Activated CD4-positive, CD25-positive, alpha-beta regulatory T cell (primary cell): ENCODE data around the gene ABCC3.

ENCODE experiments used
- DNase-seq, 4 experiments: peaks; one replicate each; lab custom pipeline; 2025; lab: John Stamatoyannopoulos, UW

Gene ABCC3

DNA sequence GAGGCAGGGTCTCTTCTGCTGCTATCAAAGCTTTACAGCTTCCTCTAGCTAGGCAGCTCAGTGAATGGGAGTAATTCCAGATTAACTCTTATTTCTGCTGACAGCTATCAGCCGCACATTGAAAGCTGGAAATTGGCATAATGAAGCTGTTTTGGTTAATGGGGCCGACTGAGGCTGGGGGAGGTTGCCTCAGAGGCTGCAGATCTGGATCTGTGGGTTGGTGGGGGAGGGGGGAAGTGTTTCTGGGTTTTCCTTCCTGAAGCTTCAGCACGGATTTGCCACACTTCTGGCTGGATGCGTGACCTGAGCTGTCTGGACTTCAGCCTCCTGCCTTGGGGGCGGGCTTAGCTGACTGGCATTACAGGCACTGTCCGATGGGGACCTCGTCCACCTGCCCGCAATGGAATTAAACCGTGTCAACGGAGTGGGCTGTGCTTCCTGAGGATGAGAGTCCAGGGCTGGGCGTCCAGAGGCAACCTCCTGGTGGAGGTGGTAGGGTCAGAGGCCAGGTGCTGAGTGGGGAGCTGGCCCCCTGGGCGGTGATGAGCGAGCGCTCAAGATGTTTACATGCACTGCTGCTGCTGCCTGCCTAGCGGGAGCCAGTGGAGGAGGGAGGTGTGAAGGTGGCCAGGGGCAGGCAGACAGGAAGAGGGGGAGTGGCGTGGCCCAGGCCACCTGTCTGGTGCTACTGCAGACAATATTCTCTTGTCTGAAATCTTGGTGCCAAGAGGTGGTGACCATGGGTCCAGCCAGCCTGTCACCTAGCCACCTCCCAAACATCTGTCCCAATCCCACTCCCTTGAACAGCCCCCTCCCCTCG lies 6.7 kb upstream of the ABCC3 start:
- no peak for DNase-seq

DNA sequence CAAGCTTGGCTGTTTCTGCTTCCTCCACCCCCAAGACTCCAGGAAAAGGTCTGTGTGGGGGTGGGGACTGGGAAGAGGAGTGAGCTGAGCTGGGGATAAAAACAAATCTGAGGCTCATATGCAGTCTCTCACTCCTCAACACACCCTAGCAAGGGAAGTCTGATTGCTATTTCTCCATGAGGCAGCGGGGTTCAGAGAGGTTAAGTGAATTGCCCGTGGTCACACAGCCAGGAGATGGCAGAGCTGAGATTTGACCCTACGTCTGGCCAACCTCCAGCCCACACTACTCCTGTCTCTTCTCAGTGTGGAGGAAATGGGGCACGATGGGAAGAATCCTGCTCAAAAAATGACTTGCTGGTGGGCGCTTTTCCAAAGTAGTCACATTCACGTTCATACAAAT lies 4.8 kb upstream of the ABCC3 start:
- DNase-seq = no peak

DNA sequence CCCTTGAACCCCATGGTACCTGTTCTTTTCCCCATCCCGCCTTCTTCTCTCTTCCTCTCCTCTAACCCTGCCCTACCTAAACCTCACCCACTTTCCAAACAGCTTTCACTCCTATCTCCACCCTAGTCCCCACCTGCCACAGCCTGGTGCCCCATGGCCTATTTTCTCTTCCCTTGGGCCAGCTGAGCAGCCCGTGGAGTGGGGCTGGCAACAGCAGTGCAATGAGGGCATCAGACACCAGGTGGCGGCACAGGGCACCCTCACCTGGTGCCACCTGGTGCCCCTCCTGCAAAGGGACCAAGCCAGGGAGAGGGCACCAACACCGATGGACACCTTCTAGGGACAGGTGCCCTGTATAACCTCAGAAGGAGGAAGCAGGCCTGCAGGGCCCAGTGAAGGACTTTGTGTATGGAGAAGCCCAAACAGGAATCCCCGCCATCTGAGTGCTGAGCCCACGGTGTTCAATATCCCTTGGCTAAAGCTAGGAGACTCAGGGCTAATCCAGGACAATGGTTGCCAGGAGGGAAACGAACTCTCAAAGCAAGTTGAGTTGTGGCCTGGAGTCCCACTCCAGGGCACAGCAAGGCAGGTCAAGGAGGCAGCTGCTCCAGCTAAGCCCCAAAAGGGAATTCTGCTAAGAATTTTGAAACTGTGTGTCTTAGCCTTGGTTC lies 4.0 kb upstream of the ABCC3 start:
- peak; percentile 25 to 46 (median 32) for DNase-seq

DNA sequence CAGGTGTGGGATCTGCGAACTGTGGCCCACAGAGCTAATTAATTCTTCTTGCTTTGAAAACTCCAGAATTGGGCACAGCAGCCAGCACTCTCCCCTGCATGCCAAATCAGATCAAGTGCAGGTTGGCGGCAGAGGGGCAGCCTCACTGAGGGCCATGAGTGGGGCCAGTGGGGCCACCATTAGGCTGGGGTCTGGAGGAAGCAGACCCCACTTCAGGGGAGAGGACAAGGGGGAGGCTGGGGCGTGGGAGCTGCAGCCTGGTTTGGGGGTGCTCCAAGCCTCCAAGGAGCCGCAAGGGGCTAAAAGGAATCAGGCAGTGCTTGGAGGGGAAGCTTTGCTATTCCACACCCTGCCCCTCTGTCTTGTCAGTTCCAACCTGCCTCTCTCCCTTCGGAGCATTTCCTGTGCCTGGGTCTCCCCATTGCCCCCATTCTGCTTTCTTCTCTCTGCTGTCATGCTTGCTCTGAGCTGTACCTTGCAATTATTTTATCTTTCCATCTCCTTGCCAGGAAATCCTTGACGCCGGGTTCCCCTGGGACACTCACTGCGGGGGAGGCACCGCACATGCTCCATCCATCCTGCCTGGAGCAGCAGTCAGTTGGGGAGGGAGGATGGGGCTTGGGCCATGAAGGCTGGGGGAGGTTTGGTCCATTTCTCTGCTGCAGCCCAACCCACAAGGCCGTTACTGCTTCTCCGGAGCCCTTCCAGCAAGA lies 3.3 kb upstream of the ABCC3 start:
- no peak for DNase-seq

DNA sequence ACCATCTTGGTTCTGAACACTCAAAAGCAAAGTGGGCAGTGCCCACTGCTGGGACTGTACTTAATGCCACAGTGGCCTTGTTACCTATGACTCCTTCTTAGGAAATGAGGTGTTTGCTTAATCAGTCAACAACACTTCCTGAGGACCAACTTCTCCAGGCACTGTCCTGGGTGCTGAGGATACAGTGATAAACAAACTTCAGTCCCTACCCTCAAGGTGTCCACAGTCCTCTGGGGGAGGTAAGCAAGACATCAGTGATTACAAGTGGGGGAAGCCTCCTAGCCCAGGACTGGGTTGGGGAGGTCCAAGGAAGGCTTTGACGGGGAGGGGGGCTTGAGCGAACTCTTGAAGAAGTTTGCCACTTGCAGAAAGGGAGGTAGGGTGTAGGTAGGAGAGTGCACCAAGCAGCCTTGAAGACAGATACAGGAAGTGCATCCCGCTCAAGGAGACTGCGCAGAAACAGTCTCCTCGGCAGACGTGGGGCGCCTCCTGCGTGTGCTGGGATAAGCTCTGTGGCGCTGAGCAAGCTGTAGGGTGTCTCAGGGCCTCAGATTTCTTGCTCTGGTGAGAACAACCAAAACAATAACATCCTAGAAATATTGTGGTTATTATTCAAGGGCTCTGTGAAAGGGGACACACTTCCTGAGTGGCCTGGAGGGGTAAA lies 2.6 kb upstream of the ABCC3 start:
- DNase-seq = no peak

DNA sequence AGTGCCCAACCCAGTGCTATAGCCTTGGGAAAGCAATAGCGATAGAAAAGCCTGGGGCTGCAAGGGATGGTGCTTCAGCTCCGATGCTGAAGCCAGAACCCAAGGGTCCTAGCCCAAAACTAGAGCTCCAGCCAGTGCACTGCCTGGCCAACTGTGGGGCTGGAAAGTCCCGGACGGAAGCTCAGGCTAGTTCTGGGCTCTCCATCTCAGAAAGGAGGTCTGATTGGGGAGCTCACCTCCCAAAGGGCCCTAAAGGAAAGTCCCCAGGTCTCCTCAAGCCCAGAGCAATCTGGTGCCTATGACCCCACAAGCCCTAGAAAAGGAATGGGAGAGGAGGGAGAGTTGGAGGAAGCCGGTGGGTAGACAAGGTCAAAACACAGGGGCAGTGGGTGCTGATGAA lies 2.0 kb upstream of the ABCC3 start:
- no peak for DNase-seq

DNA sequence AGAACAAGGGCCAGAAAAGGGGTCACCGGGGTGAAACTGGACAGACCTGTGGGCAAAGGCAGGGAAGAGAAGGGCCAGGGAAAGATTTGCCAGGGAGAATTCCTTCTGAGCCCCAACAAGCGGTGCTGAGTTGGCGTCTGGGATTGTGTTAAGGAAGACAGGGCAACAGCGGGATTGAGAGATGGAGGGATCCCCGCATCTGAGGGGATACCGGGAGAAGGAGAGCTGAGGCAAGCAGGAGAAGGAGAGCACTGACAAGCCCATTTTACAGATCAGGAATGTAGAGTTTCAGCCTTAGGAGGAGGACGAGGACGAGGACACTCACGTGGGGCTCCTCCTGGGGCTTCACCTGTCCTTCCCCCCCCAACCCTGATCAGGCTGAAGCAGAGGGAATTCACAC lies 998 bp upstream of the ABCC3 start:
- no peak for DNase-seq

DNA sequence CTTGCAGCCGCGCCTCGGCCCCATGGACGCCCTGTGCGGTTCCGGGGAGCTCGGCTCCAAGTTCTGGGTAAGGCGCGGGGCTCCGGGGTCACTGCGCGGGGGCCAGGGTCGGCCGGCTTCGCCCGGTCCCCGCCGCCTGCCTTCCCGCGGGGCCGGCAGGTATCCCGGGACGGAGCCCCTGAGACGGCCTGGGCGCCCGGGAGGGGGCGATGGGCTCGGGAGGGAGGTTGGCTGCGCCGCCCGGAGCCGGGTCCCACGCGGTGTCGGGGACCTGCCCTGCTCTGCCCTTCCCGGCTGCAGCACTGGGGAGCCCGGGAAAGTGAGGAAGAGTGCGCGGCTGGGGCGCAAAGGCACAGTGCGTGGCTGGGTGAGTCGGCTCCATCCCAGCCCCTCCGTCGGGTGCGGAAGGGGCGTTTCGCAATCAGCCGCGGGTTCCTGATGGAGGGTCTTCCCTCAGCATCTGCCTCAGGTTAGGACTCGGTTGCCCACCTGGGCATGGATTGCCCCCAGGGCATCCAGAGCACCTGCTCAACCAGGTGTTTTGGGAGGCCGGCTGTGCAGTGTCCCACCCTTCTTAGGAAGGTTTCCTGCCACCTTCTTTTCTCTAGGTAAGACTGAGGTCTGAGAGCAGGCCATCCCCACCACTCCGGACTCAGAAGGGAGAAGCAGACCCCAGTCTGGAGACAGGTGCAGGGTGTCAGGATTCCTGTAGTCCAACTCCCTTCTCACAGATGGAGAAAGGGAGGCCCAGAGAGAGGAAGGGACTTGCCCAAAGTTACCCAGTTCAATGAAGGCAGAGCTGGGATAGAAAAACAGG lies 442 bp downstream of the ABCC3 start:
- no peak for DNase-seq

DNA sequence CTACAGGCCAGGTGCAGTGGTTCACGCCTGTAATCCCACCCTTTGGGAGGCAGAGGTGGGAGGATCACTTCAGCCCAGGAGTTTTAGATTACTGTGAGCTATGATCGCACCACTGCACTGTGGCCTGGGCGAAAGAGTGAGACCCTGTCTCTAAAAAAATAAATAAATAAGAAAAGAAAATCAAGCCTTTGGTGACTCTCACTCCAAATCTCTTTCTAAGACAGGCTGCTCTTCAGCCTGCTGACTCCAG lies 976 bp downstream of the ABCC3 start:
- DNase-seq = no peak

DNA sequence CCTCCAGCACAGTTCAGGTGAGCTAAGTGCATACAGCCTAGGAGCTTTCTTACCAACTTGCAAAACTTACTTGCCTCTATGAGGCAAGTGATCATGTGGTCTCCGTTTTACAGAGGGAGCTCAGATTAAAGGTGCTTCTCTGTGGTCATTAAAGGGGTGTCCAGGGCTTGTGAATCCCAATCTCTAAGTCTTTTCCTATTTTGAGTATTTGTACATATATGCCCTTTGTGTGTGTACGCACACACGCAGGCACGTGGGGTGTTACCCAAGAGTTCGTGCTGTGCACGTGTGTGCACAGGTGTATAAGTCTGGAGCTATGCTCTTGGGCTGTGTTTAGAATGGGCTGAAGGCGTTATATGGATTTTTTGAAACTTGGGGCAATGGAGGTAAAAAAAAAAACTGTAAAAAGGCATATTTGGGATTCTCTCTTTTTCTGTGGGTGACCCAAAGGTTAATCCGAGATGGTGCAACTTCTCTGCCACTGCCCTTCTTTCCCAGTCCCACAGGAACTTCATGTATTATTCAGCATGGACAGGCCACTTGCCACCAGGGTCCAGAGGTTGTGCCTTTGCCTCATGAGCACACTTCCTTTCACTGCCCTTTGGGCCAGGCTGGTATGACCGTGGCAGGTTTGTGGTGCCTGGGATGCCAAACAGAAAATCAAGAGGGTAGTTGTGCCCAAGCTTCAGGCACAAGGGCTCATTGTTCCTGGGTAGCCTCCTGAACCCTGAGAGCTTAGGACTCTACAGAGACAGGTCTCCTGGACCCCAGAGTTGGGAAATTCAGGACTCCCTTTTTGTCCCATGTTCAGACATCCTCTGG lies 1.5 kb downstream of the ABCC3 start:
- no peak for DNase-seq

DNA sequence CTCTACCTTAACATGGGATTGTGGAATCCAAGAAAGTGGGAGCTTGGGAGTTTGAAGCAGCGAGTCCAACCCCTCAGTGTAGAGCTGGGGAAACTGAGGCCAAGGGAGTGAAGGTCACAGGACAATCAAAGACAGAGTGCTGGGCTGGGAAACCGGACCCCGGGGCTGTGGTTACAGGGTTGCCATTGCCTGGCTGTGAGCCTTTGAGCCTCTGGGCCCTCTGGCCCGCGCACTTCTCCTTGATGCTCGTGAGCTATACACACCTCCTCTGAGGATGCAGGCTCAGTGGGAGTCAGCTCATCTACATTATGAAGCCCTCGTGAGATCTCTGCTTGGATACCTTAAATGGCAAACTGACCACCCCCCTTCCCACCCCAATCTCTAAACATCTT lies 2.1 kb downstream of the ABCC3 start:
- no peak for DNase-seq

DNA sequence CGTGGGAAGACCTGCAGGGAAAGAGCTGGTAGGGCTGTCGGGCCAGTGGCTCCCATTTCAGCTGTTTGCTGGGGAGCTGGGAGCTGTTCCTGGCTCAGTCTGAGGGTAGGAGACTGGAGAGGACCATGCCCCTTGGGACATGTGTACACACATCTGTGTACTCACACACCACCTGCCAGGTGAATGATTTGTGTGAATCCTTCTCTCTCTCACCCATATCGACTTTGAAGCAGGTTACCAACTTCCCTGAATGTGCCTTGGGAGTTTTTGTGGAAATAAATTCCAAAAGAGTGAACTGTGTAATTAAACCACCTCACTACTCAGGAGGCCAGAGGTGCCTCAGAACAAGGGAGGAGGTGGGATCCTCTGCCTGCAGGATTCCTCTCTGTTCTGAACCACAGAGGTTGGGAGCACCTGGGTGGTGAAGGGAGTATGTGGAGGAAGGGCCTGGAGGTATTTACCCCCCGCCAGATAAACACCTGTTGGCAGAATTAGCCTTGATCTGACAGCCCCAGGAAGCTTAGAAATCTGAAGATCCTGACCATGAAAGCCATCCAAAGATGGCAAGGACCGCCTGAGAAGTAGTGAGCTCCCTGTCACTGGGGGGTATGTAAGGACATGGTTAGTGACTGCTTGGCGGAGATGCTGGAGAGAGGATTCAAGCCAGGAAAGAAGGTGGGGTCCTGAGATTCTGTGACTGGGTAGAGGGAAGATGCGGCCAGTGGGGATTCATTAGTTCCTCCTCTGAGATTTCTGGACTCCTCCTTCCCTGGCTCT lies 3.3 kb downstream of the ABCC3 start:
- DNase-seq = no peak

DNA sequence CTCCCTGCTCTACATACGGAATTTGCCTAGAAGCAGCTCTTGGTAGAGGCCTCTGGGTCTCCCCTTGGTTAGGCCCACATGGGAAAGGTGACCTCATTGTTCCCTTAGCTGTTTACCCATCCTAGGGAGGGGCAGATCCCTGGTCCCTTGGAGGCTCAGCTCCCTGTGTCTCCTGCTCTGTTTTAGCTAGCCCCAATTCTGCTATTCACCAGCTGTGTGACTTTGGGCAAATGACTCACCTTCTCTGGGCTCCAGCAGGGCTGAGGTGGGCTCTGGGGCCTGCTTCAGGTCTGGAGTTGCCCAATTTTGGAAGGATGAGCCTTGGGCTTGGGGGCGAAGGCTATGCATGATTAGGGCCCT lies 3.9 kb downstream of the ABCC3 start:
- DNase-seq = no peak

DNA sequence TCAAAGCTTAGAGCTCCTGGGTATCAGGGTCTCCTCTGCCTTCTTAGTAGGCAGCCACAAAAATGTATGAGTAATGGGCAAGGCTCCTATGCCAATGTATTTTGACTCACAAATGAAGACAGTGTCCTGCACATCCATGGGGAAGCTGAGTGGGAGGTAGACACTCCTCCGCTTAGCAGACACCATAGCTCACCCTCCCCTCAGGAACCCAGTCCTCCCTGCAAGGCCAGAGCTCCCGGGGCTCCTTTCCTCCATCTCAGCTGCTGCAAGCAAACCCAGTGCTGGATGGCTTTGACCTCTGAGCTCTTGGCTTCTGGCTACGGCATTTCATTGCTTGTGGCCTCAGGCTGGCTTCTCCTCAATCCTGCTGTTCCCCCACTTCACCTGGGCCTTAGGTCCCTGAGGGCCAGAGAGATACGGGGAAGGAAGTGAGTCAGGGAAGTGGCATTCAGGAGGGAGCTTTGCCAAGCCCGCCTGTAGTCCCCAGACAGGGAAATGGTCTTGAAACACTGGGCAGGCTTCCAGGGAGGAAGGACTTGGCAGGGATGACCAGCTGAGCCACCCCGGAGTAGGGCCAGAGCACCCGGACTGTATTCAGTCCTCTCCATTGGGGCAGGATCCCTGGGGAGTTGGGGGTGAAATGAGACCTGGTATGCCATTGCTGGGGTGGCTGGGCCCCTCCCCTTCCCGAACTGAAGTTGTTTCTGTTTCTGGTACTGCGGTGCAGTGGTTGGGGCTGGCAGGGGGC lies 4.5 kb downstream of the ABCC3 start:
- no peak for DNase-seq

DNA sequence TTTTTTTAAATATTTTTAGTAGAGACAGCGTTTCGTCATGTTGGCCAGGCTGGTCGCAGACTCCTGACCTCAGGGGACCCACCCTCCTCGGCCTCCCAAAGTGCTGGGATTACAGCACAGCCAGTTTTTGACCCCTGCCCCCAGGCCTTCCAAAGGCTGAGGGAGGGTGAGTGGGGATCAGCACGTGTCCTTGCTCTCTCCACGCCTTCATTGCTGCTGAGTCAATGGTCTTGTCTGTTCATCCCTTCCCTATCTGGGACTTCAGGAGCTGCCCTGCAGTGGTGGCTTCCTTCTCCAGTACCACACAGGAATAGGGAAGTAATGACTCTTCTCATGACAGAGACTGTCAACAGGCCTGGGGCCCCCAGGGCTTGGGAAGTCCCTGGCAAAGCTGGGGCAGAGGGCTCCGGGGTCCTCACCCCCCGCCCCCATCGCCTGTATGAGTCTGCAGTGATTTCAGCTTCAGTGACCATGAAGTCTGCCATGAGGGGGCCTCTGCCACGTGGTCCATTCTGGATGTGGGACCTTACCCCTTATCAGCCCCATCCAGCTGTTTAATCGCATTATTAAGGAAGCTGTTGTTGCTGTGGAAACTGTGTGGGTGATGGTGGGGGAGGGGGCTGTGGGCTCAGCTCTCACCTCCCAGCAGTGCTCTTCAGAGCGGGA lies 6.1 kb downstream of the ABCC3 start:
- DNase-seq = no peak

DNA sequence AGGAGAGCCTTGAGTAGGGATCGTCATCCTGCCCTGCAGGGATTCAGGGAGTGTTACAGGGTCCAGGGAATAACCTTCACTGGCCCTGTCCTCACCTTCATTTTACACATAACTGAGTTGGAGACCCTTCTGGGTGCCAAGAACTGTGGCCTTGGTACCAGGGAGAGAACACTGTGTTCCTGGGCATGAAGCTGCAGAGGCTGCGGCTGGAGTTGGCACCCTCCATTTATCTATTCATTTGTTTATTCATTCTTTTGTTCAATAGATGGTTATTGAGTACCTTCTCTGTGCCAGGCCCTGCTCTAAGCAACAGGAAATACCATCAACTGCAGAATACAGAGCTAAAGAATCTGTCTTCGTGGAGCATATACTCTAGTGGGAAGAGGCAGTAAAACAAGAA lies 6.7 kb downstream of the ABCC3 start:
- no peak for DNase-seq

DNA sequence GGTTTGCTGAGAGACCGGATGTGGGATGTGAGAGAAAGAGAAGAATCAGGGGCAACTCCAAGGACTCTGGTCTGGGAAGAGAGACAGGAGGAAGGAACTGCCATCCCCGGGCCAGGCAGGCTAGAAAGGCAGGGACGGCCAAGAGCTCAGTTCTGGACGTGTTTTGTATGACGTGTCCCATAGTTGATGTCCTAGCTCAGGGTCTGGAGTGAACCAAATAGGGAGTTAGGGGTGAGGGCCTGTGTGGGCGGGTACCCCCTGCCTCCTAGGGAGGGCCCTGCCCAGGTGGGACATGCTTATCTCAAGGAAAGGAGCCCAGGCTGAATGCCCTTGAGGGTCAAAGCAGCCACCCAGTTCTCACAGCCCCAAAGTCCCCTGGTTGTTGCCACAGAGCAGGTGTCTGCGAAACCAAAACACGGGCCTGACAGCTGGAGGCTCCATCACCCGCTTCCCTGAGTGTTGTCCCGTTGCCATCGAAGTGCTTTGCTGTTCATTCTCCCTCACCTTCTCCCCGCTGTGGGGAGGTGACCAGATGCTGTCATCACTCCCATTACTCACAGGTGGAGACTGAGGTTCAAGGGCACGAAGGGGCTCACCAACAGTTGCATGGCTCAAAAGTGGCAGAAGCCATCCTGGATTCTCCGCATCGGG lies 7.5 kb downstream of the ABCC3 start:
- no peak for DNase-seq
